GM12874 (cell line): ENCODE measurements around the gene DBH.

ENCODE experiments used
- TF ChIP-seq, protein P1 (sequence below): IDR thresholded peaks from 2 replicates; pipeline ENCODE4 v1.5.1; 2011; ENCODE audit warnings: low read depth, mild to moderate bottlenecking, control low read depth, low read length, moderate library complexity; ENCODE audit not compliant: insufficient read depth

DBH gene

DNA sequence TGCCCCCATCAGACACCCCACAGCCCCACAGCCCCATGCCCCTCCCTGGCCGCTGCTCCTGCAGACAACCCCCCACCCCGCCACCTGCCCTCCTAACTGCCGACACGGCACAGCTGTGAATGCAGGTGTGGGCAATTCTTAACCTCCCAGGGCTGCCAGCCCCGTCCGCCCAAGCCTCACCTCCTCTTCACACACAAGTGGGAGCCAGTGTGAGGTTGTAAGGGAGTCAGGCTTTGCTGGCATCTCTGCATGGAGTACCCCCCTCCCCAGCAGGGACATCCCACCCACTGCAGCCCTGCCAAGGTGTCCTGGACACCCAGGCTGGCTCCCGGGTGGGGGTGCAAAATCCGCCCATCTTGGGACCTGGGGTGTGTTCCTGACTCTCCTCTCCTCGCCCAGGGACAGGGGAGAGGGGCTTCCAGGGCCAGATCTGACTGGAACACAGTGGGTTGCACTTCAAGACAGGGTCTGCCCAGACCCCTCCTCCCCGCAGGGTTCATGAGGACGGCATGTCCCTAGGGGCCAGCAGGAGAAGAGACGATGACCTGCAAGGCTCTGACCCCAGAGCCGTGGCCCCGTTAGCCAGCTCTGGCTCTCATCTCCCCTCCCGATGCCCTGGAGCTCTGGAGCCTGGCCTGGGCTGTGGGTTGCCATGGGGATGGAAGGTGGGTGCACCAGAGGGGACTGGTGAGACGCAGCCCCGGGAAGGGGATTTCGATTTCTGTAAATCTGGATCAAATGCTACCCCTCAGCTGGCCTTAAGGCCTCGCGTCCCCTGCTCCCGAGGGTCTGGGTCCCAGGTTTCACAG lies 67.6 kb downstream of the DBH start:
- TF ChIP-seq, protein P1, sequence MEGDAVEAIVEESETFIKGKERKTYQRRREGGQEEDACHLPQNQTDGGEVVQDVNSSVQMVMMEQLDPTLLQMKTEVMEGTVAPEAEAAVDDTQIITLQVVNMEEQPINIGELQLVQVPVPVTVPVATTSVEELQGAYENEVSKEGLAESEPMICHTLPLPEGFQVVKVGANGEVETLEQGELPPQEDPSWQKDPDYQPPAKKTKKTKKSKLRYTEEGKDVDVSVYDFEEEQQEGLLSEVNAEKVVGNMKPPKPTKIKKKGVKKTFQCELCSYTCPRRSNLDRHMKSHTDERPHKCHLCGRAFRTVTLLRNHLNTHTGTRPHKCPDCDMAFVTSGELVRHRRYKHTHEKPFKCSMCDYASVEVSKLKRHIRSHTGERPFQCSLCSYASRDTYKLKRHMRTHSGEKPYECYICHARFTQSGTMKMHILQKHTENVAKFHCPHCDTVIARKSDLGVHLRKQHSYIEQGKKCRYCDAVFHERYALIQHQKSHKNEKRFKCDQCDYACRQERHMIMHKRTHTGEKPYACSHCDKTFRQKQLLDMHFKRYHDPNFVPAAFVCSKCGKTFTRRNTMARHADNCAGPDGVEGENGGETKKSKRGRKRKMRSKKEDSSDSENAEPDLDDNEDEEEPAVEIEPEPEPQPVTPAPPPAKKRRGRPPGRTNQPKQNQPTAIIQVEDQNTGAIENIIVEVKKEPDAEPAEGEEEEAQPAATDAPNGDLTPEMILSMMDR = no peak

DNA sequence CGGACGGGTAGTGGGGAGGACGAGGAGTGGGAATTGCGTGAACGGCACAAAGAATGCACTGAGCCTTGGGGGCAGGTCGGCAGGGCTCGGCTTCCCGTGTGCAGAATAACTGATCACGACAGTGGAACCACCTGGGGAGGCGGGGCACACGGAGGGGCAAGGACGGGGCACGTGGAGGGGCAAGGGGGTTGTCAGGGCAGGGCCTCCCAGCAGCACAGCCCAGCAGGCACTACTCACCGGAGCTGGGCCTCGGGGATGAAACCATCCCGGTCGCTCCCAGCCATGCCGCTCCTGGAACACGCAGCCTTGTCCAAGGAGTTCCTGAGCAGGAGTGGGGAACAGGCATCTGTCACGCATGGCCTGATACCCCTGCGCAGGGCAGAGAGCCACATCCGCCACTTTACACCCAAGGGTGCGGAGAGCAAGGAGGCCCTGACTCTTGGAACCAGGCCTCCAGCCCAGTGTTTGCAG lies 68.6 kb downstream of the DBH start:
- TF ChIP-seq, protein P1 = no peak

DNA sequence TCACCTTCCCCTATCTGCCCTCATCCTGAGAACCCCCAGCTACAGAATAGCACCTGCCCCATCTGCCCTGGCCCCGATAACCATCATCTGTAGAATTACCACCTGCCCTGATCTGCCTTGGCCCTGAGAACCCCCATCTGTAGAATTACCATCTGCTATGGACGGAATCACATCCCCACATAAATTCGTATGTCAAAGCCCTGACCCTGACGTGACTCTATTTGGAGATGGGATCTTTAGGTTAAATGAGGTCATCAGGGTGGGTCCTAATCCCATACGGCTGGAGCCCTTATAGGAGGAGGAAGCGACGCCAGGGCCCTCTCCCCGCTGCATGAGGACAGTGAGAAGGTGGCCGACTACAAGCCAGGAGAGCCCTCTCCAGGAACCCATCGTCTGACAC lies 69.4 kb downstream of the DBH start:
- TF ChIP-seq, protein P1 = no peak

DNA sequence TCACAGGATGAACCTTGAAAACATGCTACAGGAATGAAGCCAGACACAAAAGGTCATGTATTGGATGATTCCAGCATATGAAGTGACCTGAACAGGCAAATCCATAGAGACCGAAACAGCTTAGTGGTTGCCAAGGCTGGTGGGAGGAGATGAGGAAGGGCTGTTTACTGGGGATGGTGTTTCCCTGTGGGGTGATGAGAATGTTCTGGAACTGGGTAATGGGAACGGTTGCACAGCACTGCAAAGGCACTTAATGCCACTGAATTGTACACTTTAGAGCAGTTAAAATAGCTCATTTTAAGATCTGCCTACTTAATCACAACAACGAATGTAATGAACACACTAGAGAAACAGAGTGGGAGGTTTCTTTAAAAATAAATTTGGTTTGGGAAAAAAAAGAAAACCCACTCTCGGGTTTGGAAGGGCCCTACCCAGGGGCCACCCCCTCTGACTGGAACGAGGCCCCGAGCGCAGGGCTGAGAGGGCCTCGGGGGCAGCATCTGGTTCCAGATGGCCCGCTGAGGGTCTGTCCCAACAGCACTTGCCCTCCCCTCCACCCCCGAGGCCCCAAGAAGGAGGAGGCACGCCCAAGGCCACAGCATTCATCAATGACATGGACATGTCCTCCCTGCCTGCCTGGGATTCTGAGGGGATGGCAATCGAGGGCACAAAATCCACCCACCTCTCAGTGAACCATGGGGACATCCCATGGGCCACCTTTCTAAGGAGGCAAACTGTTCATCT lies 70.3 kb downstream of the DBH start:
- TF ChIP-seq, protein P1 = no peak

DNA sequence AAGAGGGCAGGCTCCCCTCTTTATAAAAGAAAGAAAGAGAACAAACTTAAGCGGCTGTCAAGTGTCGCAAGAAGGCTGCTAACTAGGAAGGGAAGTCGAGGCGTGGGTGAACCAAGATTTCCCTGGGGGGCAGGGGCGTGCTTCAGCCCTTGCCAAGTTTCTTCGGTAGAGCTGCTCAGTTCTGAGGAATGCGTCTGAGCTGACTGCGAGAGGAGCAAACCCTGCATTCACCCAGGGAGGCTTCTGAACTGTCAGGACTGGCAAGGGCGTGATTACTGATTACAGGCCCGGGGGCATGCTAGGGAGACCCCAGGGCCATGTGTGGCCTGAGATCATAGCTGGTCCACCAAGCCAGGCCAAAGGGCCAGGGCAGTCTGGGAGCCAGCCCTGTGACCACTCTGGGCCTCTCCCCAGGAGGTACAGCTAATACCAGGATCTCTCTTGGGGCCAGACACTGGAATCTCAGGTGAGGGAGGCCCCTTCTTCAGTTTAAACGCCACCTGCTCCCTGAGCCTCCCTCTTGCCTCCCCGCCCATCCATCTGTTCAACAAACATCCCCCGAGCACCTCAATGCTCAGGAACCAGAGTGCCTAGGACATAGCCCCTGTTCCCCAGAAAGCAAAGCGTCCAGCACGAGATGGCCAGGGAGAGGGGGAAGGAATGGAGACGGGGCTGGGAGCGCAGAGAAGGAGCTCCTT lies 71.1 kb downstream of the DBH start:
- TF ChIP-seq, protein P1 = no peak

DNA sequence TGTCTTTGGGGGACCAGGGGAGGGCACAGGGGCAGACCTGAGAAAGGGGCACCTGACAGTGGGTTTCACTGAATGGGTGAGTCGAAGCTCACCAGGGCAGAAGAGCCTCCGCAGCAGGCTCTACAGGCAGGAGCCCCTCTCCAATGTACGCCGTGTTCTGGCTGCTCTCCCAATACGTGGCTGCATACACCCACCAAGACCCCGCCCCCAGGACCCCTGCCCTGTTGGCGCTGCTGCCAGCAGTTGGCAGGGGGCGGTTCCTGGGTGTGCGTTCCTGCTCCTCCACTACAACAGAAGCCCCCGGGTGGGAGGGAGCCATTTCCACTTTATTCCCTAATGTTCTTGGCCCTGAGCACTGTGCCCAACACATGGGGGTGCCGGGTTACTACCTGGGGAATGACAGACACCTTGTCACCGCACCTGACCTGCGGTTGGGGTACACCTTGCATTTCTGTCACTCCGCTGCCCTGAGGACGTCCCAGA lies 71.6 kb downstream of the DBH start:
- TF ChIP-seq, protein P1 = no peak
